Calu3 (cell line): ENCODE results near the gene IPO11. TPM values are rescaled to one million over a fixed set of nuclear protein-coding genes. Genes with fewer than 3 reads are reported as not detected.

ENCODE experiments used
- BruUV-seq: library from RNA; stranded (reverse); fragments of 400-500 nt; replicated peaks from 2 replicates; lab custom pipeline; 2021; lab: Mats Ljungman, UMichigan
- CTCF ChIA-PET: fragments of 300-600 bp; sonication (Branson Sonifier 250); formaldehyde crosslinking; loops from one replicate; lab custom pipeline; 2022; ENCODE audit warnings: antibody characterized with exemption; lab: Charles Lee
- DNase-seq: peaks from one replicate; pipeline ENCODE4 v3.0.0; 2022
- H3K27ac Mint-ChIP-seq: one replicate; pipeline ENCODE4 v1.8.0; 2022; ENCODE audit warnings: mixed read lengths; ENCODE audit not compliant: unreplicated experiment
- H3K27me3 Mint-ChIP-seq: one replicate; pipeline ENCODE4 v1.8.0; 2022; ENCODE audit warnings: mixed read lengths; ENCODE audit not compliant: unreplicated experiment
- H3K36me3 Mint-ChIP-seq: one replicate; pipeline ENCODE4 v1.8.0; 2022; ENCODE audit warnings: mild to moderate bottlenecking, moderate library complexity, mixed read lengths; ENCODE audit not compliant: insufficient read depth, unreplicated experiment
- H3K4me1 Mint-ChIP-seq: one replicate; pipeline ENCODE4 v1.8.0; 2022; ENCODE audit warnings: mild to moderate bottlenecking, low read depth, mixed read lengths; ENCODE audit not compliant: unreplicated experiment
- H3K4me3 Mint-ChIP-seq: one replicate; pipeline ENCODE4 v1.8.0; 2022; ENCODE audit warnings: mild to moderate bottlenecking, low read depth, moderate library complexity, mixed read lengths; ENCODE audit not compliant: unreplicated experiment
- H3K9me3 Mint-ChIP-seq: one replicate; pipeline ENCODE4 v1.8.0; 2022; ENCODE audit warnings: low read depth, mixed read lengths; ENCODE audit not compliant: unreplicated experiment
- CTCF ChIP-seq: fragments of 200-600 bp; IDR thresholded peaks from one replicate; pipeline ENCODE4 v1.8.0; 2022; ENCODE audit warnings: antibody characterized with exemption; ENCODE audit not compliant: unreplicated experiment
- intact Hi-C: fragments of 100-400 bp; cut with micrococcal nuclease; formaldehyde crosslinking; loops from one replicate; pipeline ENCODE4 v1.10.0; 2022; ENCODE audit not compliant: unreplicated experiment
- total RNA-seq: library from RNA; stranded (reverse); gene quantifications from 2 replicates; pipeline ENCODE4 v1.2.3, GENCODE V29; 2022

Gene IPO11
- total RNA-seq, 1 experiment from 2014 or later: 47.3 TPM

- Mint-ChIP-seq H3K27ac (no peak overlapping the region), H3K27me3 (no peaks in the 10 kb centered on the region), H3K9me3 (no peaks in the 10 kb centered on the region), H3K4me1 (no peaks in the 10 kb centered on the region), H3K4me3 (no peak overlapping the region), H3K36me3 (peaks cover 5% of the 10 kb centered on the region)
- CTCF ChIA-PET: no interaction called here
- no peak for DNase-seq
- intact Hi-C loops: no loop called here
- BruUV-seq: no TSS peak
- TF ChIP-seq CTCF: no peak
These were observed 229.9 kb downstream of the IPO11 start for GRCh38 chr5:62642468-62642867.

- peaks cover 5% of the 10 kb centered on the region for H3K36me3 Mint-ChIP-seq
- H3K4me3 Mint-ChIP-seq: no peak overlapping the region
- no peak for TF ChIP-seq CTCF
- H3K9me3 Mint-ChIP-seq: no peaks in the 10 kb centered on the region
- CTCF ChIA-PET: no interaction called here
- intact Hi-C loops: no loop called here
- H3K27ac Mint-ChIP-seq: no peak overlapping the region
- H3K27me3 Mint-ChIP-seq: no peaks in the 10 kb centered on the region
- no peak for DNase-seq
- no peaks in the 10 kb centered on the region for H3K4me1 Mint-ChIP-seq
- no TSS peak for BruUV-seq
These were observed 231.2 kb downstream of the IPO11 start for GRCh38 chr5:62643556-62644451.

GRCh38 chr5:62645223-62645622 lies 232.7 kb downstream of the IPO11 start:
- H3K27me3 Mint-ChIP-seq: no peaks in the 10 kb centered on the region

GRCh38 chr5:62647241-62647640 lies 234.7 kb downstream of the IPO11 start:
- Mint-ChIP-seq H3K4me3 (no peak overlapping the region), H3K27ac (no peak overlapping the region), H3K36me3 (peaks cover 5% of the 10 kb centered on the region), H3K27me3 (no peaks in the 10 kb centered on the region), H3K4me1 (no peaks in the 10 kb centered on the region), H3K9me3 (no peaks in the 10 kb centered on the region)
- intact Hi-C loops: no loop called here
- no TSS peak for BruUV-seq
- no peak for DNase-seq
- TF ChIP-seq CTCF: no peak
- CTCF ChIA-PET: no interaction called here

More at GRCh38 chr5:62645223-62645622, 232.7 kb downstream of the IPO11 start:
- CTCF ChIA-PET: no interaction called here
- no peaks in the 10 kb centered on the region for H3K9me3 Mint-ChIP-seq
- BruUV-seq: no TSS peak
- peaks cover 5% of the 10 kb centered on the region for H3K36me3 Mint-ChIP-seq
- intact Hi-C loops: no loop called here
- no peak overlapping the region for H3K4me3 Mint-ChIP-seq
- no peak overlapping the region for H3K27ac Mint-ChIP-seq
- DNase-seq: no peak
- no peak for TF ChIP-seq CTCF
- H3K4me1 Mint-ChIP-seq: no peaks in the 10 kb centered on the region
